ENCODE measurements around the gene FLNB. TPM values are rescaled to one million over a fixed set of nuclear protein-coding genes. Genes with fewer than 3 reads are reported as not detected.
"Not testable (repeated sequence)": the region's sequence is repeated elsewhere in the genome, so short reads cannot be mapped to it uniquely, and the experiment has no call there.

FLNB gene
- total and polyA plus RNA-seq, 8 donors: 38.2 to 204 (median 85.9) TPM

- H3K27me3 ChIP-seq: no peaks in the 10 kb centered on the region
- DNase-seq: peak; percentile 78 to 88
- H3K36me3 ChIP-seq: no peaks in the 10 kb centered on the region
- TF ChIP-seq CTCF (IDR thresholded peaks at IDR 0.05) (no peak), POLR2AphosphoS5 (IDR thresholded peaks at IDR 0.05) (peak in 1 of 3 donors; percentile 66), POLR2A (IDR thresholded peaks at IDR 0.05) (no peak), EP300 (IDR thresholded peaks at IDR 0.05) (no peak)
- peak overlapping the region; percentile 43 to 84 (median 81) for H3K27ac ChIP-seq
- H3K4me1 ChIP-seq: peaks cover 42 to 92% (median 65%) of the 10 kb centered on the region in 4 donors
- WGBS, 5 donors: 7 to 34% (median 21%) methylated on average over 5 to 8 of the region's 8 CpGs
- intact Hi-C loops (cut with DNase I; ENCODE audit: low total_unique reads): no loop called here
- H3K9me3 ChIP-seq: no peaks in the 10 kb centered on the region
- no peak overlapping the region for H3K4me3 ChIP-seq
Observed at GRCh38 chr3:58052373-58053273, 44.4 kb downstream of the FLNB start.

DNA sequence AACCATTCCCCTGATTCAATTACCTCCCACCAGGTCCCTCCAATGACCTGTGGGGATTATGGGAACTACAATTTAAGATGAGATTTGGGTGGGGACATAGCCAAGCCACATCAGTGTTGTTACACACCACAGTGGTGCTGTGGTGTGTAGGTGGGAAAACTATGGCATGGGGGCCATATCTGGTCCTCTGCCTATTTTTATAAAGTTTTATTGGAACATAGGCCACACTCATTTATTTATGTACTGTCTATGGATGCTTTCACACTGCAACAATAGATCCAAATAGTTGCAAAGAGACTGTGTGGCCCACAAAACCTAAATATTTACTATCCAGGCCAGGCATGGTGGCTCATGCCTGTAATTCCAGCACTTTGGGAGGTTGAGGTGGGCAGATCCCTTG lies 46.4 kb downstream of the FLNB start:
- DNase-seq: no peak
- Histone ChIP-seq H3K9me3 (no peaks in the 10 kb centered on the region), H3K27me3 (no peaks in the 10 kb centered on the region), H3K27ac (peak overlapping the region in 3 of 5 donors; percentile 81 to 84 (median 83)), H3K4me1 (peaks cover 36 to 91% (median 62%) of the 10 kb centered on the region in 4 donors), H3K36me3 (no peaks in the 10 kb centered on the region), H3K4me3 (no peak overlapping the region)
- intact Hi-C loops (cut with DNase I; ENCODE audit: low total_unique reads): no loop called here
- TF ChIP-seq CTCF (IDR thresholded peaks at IDR 0.05) (no peak), POLR2A (IDR thresholded peaks at IDR 0.05) (no peak), POLR2AphosphoS5 (IDR thresholded peaks at IDR 0.05) (no peak), EP300 (IDR thresholded peaks at IDR 0.05) (no peak)

GRCh38 chr3:58055314-58055713 lies 47.1 kb downstream of the FLNB start:
- intact Hi-C loops (cut with DNase I; ENCODE audit: low total_unique reads): no loop called here
- no peak for DNase-seq
- TF ChIP-seq EP300 (IDR thresholded peaks at IDR 0.05): no peak
- no peak for TF ChIP-seq POLR2A (IDR thresholded peaks at IDR 0.05)
- TF ChIP-seq POLR2AphosphoS5 (IDR thresholded peaks at IDR 0.05): no peak
- no peak for TF ChIP-seq CTCF (IDR thresholded peaks at IDR 0.05)
- no peaks in the 10 kb centered on the region for H3K36me3 ChIP-seq
- whole genome bisulfite sequencing, 5 donors: 81 to 95% (median 85%) methylated on average over 4 of the region's 4 CpGs
- no peaks in the 10 kb centered on the region for H3K27me3 ChIP-seq
- H3K4me3 ChIP-seq: no peak overlapping the region
- H3K4me1 ChIP-seq: peaks cover 36 to 91% (median 62%) of the 10 kb centered on the region in 4 donors
- peak overlapping the region in 2 of 5 donors; percentile 81 to 84 for H3K27ac ChIP-seq
- no peaks in the 10 kb centered on the region for H3K9me3 ChIP-seq

- H3K4me1 ChIP-seq: peaks cover 34 to 91% (median 61%) of the 10 kb centered on the region in 4 donors
- intact Hi-C loops (cut with DNase I; ENCODE audit: low total_unique reads); H3K9me3 ChIP-seq; H3K27me3 ChIP-seq; DNase-seq; H3K36me3 ChIP-seq; H3K4me3 ChIP-seq: not testable (repeated sequence)
- 92 to 96% (median 94%) methylated on average over 5 of the region's 5 CpGs for WGBS, 5 donors
- H3K27ac ChIP-seq: peak overlapping the region in 3 of 5 donors; percentile 15 to 80 (median 79)
Observed at GRCh38 chr3:58055891-58056290, 47.7 kb downstream of the FLNB start.
